Femur (tissue), 1 donor: ENCODE data around the gene NLRP11.

Experiments used
- DNase-seq: peaks from one replicate; pipeline ENCODE4 v3.0.0-alpha.2; 2017

The NLRP11 gene

DNA sequence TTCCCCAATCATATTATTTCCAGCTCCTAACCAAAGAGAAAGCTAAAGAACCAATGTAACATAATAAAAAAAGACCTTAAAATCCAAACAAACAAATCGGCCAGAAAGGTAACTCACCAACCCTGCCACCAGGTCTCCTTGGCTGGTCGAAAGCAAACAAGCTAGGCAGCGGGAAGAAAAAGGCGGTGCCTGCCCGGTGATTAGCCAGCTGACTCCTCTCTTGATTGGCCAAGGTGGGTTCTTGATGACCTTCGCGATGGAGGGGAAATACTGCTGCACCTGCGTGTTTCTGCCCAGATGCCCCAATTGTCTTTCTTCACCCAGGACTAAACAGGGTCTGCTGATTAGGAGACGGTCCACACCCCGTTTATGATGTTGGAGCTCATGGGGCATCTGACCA, at the start of gene NLRP11:
Gene NLRP11, minus strand, starts transcription at position 154 of the 400 bp plus-strand sequence. CDS start 13,825 bp downstream, outside the sequence.
- DNase-seq, result no peak

DNA sequence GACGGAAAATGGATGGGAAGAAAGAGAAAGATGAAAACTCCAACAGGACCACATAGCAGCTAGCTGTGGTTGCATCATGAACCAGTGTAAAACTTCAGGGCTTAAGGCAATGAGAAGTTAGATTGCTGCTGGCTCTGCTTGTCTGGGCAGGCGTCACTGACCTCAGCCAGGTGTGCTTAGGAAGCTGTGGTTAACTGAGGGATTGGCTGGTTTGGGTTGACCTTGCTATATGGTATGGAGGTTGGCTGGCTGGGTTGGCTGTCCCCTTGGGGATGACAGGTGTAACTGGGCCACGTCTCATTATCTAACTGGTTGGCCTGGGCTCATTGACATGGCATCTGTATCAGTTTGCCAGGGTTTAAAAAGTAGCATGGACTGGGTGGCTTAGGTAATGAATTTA, 45.4 kb upstream of the NLRP11 start:
- no peak for DNase-seq

DNA sequence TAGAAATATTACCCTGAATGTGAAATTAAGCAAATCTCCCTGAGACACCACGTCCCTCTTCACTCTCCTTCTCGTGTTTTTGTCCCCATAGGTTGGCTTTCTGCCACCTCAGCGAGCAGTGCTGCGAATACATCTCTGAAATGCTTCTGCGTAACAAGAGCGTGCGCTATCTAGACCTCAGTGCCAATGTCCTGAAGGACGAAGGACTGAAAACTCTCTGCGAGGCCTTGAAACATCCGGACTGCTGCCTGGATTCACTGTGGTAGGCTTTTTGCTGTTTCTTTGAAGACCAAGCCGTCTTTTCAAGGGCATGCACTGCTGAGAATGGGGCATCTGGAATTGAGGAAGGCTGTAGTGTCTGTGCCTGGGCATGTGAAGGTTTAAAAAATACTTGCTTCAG, 38.9 kb upstream of the NLRP11 start:
- DNase-seq, result no peak

DNA sequence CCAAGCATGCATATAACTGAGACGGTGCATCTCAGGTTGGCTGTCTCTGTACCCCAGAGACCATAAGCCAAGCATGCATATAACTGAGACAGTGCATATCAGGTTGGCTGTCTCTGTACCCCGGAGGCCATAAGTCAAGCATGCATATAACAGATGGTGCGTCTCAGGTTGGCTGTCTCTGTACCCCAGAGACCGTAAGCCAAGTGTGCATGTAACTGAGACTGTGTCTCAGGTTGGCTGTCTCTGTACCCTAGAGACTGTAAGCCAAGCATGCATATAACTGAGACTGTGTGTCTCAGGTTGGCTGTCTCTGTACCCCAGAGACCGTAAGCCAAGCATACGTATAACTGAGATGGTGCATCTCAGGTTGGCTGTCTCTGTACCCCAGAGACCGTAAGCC, 35.3 kb upstream of the NLRP11 start:
- DNase-seq, result no peak

DNA sequence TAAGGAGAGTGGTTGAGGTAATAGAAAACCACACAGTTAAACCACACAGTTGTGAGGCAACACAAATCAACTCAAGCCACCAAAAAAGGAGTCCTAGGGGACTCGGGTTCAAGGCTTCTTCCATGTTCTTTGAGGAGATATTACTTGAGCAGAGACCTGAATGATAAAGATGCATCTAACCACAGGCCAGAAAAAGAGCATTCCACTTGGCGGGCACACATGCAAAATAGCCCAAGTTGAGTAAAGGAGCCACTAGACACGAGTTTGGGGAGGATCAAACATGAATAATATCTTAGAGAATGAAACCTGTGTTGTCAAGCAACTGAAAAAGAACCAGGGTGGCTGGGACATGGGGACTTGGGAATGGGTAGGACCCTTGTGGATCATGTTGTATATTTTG, 34.7 kb upstream of the NLRP11 start:
- DNase-seq, result no peak

DNA sequence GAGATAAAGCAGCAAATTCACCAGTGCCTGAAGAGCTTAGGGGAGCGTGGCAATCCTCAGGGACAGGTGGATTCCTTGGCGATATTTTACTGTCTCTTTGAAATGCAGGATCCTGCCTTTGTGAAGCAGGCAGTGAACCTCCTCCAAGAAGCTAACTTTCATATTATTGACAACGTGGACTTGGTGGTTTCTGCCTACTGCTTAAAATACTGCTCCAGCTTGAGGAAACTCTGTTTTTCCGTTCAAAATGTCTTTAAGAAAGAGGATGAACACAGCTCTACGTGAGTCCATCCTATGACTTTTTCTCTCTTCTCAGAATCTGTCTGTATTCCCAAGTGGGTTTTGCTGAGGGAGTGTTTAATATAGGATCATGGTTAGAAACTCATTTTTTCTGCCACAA, 27.2 kb upstream of the NLRP11 start:
- no peak for DNase-seq

DNA sequence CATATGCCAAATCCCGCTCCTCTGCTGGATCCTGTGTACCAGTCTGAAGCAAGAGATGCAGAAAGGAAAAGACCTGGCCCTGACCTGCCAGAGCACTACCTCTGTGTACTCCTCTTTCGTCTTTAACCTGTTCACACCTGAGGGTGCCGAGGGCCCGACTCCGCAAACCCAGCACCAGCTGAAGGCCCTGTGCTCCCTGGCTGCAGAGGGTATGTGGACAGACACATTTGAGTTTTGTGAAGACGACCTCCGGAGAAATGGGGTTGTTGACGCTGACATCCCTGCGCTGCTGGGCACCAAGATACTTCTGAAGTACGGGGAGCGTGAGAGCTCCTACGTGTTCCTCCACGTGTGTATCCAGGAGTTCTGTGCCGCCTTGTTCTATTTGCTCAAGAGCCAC, 26.6 kb upstream of the NLRP11 start:
- no peak for DNase-seq

DNA sequence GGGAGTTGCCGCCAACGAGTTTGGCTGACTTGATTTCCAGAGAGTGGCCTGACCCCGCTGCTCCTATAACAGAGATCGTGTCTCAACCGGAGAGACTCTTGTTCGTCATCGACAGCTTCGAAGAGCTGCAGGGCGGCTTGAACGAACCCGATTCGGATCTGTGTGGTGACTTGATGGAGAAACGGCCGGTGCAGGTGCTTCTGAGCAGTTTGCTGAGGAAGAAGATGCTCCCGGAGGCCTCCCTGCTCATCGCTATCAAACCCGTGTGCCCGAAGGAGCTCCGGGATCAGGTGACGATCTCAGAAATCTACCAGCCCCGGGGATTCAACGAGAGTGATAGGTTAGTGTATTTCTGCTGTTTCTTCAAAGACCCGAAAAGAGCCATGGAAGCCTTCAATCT, 26.2 kb upstream of the NLRP11 start:
- no peak for DNase-seq

DNA sequence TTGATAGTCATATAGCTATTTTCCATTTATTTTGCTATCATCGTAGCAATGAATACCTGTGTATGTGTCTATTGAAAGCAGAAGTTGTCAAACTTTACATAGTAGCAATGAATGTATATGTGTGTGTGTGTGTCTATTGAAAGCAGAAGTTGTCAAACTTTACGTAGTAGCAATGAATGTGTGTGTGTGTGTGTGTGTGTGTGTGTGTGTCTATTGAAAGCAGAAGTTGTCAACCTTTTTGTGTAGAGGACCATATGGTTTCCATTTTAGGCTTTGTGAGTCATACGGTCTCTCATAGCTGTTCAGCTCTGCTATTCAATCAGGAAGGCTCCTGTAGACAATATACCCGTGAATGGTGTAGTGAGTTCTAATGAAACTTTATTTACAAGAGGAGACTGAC, 25.4 kb upstream of the NLRP11 start:
- DNase-seq, result no peak

DNA sequence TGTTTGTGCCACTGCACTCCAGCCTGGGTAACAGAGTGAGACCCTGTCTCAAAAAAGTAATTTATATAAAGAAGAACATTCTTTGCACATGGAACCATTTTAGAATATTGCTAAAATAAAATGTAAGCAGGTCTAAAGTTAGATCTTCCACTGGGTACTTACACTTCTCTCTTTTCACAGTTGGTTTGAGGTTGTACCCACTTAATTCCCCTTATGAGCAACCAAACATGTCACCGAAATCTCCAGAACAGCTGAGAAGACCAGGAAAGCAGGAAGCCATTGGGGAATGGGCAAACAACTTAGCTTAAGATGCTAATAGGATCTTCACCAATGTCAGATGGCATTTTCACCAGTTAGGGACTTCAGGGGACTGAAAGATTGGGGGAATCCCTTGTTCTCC, 23.4 kb upstream of the NLRP11 start:
- DNase-seq, result no peak

DNA sequence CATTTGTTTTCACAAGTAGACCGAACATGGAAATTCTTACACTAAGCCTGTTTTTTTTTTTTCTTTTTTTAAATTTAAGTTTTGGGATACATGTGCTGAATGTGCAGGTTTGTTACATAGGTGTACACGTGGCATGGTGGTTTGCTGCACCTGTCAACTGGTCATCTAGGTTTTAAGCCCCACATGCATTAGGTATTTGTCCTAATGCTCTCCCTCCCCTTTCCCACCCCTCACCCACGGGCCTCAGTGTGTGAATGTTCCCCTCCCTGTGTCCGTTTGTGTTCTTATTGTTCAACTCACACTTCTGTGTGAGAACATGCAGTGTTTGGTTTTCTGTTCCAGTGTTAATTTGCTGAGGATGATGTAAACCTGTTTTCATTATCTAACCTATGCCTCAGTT, 7.1 kb upstream of the NLRP11 start:
- DNase-seq, result no peak

DNA sequence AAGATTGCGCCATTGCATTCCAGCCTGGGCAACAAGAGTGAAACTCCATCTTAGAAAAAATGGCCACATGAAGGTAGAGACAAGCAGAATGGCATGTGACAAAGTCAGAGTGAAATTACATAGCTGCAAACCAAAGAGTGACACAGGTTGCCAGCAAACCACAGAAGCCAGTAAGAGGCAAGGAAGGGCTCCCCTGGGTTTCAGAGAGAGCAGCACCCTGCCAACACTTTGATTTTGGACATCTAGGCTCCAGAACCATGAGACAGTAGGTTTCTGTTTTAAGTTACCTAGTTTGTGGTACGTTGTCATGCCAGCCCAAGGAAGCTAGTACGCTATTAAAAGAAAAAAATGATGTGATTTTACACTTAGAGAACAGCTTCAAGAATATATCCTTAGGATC, 6.5 kb upstream of the NLRP11 start:
- no peak for DNase-seq

DNA sequence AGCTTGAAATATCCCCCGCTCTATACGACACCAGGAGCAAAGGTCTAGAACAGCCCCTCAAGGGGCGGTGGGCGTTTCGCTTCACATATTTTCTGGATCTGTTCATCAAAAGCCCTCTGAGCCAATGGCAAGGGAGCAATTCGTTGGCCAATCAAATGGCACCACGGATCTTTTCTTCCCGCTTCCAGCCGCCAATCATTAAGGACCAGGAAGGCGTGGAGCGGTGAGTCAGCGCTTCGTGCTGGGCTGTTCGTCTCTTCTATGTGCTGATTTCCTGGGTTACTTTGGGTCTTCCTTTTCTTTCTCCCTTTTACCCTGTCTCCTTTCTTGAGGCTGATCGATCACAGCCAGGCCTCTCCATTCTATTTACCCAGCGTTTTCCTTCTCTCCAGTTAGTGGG, 4.5 kb upstream of the NLRP11 start, which contains the start of gene NLRP4:
Gene NLRP4, plus strand, starts transcription at position 201 of the 400 bp plus-strand sequence. CDS start 15,541 bp downstream, outside the sequence.
- no peak for DNase-seq

DNA sequence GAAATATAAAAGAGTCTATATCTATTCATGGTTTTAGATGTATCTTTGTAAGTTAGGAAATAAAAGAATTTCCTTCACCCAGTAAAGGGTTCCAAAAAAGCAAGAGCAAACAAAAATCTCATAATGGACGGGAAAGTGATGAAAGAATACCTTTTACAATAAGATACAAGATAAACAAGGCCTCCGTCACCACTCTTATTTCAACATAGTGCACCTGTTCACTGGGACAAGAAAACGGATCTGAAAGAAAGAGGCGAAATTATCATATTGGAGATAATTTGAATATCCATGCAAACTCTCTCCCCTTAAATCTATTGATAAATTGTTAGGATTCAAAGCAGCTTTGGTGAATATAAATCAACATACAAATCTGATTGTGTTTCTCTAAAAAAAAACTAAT, 877 bp upstream of the NLRP11 start:
- no peak for DNase-seq

DNA sequence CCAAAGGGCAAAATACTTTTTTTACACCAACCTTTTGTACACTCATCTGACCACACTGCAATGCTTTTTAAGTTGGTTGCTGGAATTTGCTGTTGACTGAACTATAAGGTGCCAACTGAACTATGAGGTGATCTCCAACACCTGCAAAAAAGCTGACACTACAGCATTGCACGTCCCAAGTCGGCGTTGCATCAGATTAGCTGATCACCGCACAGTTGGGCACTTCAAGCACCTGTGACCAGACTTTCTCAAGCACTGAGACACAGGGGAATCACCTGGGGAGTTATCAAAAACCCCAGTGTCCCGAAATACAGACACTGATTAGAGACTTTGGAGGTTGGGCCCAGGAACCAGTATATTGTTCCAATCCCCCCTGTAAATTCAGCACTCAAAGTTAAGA, 1.1 kb downstream of the NLRP11 start:
- DNase-seq, result no peak

DNA sequence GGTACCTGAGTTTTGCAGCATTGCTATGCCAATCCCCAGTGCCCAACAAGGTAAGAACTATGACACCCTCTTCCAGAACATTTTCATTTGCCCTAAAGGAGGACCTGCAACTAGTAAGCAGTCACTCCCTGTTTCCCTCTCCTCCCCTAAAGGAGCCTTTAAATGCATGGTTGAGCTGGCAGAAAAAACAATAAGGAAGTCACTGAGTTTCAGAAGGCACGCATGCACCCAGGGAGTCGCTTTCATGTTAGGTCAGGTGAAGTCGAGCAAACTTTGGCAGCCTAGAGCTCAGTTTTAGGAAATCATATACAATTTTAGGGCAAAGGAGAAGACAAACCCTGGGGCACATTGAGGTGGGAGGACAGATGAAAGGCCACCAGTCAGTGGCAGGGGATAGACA, 11.8 kb downstream of the NLRP11 start:
- no peak for DNase-seq

DNA sequence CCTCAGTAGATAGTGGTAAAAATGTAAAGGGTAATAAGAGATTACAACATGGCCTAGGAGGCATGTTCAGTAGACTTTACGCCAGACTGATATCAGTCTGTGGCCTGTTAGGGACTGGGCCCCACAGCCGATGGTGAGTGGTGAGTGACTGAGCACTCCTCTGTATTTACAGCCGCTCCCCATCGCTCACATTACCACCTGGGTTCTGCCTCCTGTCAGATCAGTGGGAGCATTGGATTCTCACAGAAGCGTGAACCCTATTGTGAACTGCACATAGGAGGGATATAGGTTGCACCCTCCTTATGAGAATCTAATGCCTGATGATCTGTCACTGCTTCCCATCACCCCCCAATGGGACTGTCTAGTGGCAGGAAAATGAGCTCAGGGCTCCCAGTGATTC, 17.9 kb downstream of the NLRP11 start:
- no peak for DNase-seq

DNA sequence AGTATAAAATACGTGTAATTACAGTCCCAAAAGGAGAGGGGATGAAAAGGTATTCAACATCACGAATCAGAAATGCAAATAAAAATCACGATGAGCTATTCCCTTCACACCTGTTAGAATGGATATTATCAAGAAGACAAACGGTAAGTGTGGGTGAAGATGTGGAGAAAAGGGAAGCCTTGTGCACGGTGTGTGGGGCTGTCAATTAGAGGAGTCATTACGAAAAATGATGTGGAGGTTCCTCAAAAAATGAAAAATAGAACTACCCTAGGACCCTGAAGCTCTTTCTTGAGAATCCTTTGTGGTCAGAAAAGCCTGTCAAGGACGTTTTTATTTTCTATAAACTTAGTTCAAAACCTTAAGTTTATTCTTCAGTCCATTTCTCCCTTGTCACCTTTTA, 19.4 kb downstream of the NLRP11 start:
- no peak for DNase-seq

DNA sequence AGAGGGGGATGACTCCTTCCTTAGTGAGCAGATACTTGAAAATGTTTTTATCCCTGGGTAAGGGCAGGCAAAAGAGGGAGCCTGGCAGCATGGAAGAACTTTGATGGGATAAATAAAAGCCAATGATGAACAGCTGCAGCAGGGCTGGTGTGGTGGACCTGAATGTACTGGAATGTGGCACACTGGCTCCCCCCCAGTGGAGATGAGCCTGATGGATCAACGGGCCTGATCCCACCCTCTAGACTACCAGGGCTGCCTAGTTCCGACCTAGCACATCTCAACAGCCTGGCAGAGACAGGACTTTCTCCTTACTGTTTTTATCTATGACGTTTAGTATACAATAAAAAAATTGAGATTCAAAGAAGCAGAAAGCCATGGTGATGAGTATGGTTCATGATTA, 20.5 kb downstream of the NLRP11 start:
- DNase-seq, result no peak

DNA sequence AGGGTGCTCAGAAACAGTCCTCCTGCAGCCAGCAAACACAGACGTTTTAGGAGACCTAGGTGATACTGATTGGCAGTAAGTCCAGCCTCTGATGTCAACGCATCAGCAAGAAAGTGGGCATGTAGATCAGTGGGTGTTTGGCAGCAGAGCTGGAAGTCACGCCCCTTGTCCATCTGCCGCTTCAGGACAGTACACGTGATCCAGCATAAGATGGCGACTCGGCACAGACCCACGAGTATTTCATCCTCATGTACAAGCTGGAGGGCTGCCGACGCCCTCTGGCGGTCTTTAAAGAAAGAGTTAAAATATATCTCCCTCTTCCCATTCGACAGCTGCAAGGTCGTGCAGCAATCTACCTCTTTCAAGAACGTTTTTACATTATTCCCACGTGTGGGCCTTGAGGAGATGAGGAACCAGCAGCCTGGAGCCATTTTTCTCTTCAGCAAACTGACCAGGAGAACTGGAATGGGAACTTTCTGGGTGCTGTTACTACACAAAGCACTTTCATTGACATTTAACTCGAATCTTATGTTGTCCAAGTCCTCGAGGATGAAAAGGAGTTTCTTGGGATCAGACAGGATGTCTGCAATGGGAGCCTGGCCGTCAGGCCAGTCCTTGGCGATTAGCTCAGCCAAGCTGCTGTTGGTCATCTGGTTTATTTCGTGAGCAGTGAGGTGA, 22.3 kb downstream of the NLRP11 start:
- DNase-seq, result peak; percentile 16

DNA sequence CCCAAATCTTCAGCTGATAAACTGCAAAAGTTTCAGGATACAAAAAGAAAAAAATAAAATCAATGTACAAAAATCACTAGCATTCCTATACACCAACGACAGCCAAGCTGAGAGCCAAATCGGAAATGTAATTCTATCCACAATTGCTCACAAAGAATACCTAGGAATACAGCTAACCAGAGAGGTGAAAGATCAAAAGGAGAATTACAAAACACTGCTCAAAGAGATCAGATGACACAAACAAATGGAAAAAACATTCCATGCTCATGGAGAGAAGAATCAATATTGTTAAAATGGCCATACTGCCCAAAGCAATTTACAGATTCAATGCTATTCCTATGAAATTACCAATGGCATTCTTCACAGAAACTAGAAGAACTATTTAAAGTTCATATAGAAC, 29.5 kb downstream of the NLRP11 start:
- DNase-seq, result no peak

DNA sequence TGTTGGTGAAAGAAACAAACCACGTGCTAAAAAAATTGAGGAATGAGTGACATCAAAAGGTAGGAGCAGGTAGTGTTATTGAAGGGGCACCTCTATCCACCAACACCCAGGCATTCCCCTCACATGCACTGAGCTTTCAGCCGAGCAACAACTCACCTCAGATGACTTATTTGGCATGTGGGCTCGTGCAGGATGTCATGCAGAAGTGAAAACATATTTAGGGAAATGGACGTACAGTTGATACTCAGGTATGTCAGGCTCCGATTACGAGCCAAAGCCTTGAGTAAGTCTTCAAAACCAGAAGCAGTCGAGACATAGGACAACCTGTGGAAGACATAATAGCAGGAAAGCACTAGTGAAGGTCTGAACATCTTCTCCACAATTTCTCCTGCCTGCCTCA, 30.4 kb downstream of the NLRP11 start:
- no peak for DNase-seq

DNA sequence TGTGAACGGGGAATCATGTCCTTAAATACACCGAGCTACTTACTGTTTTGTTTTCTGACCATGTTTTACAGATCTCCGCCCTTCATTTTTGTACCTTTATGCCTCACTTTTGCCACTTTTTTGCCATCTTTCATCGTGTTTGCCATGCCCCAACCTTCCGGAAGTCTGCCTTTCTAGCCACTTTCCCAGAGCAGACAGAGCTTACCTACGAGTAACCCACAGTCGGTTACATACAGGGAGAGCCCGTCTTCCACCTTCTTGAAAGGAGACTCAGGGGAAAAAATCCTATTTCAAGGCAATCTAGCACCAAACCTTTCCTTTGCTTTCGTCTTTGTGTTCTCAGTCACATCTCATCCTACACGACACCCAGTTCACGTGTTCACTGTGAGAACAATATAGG, 36.8 kb downstream of the NLRP11 start:
- DNase-seq, result no peak

DNA sequence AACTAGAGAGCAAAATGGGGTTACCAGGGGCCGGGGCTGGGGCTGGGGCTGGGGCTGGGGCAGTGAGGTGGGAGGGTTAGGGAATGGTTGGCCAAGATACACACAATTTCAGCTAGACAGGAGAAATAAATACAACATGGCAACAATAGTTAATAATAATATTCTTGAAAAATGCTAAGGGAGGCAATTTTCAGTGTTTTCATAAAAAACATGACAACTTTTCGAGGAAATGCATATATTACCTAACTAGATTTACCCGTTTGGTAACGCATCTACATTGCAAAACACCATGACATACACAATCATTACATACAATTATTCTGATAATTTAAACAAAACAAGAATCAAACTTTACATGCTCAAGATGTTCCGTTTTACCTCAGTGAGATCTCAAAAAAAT, 50.7 kb downstream of the NLRP11 start:
- DNase-seq, result no peak

DNA sequence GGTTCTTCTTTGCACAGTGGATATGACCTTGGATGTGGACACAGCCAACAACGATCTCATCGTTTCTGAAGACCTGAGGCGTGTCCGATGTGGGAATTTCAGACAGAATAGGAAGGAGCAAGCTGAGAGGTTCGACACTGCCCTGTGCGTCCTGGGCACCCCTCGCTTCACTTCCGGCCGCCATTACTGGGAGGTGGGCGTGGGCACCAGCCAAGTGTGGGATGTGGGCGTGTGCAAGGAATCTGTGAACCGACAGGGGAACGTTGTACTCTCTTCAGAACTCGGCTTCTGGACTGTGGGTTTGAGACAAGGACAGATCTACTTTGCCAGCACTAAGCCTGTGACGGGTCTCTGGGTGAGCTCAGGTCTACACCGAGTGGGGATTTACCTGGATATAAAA, 53.5 kb downstream of the NLRP11 start:
- DNase-seq, result no peak

DNA sequence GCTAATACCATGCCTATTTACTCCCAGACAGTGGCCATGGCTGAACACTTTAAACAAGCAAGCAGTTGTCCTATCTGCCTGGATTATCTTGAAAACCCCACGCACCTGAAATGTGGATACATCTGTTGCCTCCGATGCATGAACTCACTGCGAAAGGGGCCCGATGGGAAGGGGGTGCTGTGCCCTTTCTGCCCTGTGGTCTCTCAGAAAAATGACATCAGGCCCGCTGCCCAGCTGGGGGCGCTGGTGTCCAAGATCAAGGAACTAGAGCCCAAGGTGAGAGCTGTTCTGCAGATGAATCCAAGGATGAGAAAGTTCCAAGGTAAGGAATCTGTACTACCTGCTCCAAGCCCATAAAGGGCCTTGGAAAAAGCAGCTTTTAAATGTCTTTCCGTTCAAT, 54.3 kb downstream of the NLRP11 start:
- no peak for DNase-seq
